Central memory CD4-positive, alpha-beta T cell (primary cell): ENCODE measurements around the gene GRP.

Experiments used
- DNase-seq: peaks from one replicate; pipeline ENCODE4 v3.0.0; 2022
- total RNA-seq, 3 experiments: gene quantifications; one replicate each; lab custom pipeline; 2026; lab: John Stamatoyannopoulos, UW

The GRP gene
- total RNA-seq: 0 reads per million in 3 experiments

GRCh38 chr18:59219672-59220163, at the start of gene GRP:
TSS of gene GRP (plus strand) at chr18:59220158. CDS start at chr18:59220266, 108 bp downstream.
- DNase-seq: no peak

DNA sequence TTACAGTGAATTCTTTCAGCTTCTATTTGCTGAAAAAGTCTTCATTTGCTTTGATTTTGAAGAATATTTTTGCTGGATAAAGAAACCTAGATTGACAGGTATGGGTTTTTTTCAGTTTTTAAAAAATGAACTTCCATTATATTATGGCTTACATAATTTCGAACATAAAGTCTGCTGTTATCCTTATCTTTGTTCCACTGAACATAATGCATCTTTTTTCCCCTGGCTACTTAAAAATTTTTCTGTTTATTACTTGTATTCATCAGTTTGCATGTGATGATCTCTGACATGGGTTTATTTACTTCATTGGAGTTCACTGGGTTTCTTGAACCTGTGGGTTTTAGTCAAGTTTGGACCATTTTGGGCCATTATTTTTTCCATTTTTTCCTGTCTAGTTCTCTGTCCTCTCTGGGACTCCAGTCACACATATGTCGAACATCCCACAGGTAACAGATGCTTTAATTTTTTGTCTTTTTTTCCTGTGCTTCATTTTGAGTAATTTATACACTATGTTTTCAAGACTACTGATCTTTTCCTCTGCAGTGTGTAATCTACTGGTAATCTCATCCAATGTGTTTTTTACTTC, 47.2 kb upstream of the GRP start:
- DNase-seq: no peak

DNA sequence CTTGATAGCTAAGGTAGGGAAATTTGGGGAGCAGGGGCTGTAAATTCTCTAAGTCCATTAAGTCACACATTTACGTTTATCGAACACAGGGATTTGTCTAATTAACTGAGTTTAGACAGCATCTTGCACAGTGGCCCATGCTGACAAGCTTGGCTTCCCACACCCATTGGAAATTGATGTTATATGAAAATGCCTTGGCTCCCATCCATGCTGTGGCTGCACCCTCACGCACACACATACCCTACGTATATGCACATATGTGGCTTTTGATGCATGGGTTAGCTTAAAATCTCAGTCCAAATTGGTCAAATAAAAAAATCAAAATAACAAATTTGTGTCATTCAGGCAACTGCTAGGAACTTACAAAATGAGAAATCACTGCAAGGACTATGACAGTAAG, 42.5 kb upstream of the GRP start:
- DNase-seq: no peak

DNA sequence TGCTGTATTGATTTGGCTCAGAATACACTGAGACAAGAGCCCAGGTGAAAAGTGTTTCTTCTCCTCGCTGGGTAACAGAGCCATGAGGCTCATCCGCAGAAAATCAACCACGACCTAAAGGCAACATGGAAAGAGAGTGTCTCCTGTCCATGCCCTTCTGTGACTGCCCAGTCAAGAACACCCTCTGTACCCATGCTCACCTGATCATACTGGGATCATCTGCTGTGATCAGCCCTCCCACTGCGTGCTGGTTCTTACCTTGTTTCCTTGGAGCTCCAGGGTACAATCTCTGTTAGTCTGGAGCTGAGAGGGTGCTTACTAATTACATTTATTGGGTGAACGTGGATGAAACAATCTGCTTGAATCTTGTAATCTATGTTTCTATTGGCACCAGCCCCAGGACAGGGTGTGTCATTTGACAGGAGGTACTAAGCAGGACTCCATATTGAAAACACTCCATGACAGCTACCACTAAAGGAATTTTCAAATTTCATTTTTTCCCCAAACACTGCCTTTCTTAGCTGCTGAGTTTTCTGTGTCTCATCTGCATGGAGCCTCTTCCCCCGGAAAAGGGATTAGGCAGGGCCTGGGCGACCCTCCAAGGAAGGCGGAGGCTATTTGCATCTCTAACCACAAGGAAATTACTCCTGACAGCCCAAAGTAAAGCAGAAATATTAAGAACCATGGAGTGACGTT, 39.7 kb upstream of the GRP start:
- no peak for DNase-seq

- no peak for DNase-seq
These were observed 37.3 kb upstream of the GRP start for GRCh38 chr18:59182673-59183072.

GRCh38 chr18:59189008-59189407, 30.9 kb upstream of the GRP start:
- no peak for DNase-seq

DNA sequence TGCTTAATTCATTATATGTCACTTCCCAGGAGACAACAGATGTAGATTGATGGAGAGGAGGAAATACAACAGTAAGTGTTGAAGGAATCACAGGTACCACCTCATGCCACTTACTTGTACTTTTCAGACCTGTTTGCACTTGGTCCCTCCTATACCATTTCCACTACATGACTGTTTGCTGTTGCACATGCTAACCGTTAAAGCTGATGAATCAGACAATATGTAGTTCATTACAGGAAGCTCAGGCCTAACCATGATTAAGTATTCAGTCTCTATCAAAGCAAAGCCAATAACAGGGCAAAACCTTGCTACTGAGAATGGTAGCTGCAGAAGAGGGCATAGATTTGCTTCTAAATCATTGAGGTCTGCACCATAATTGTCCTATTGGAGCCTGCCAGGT, 30.2 kb upstream of the GRP start:
- DNase-seq: no peak

GRCh38 chr18:59196161-59196725, 23.7 kb upstream of the GRP start:
- DNase-seq: no peak

DNA sequence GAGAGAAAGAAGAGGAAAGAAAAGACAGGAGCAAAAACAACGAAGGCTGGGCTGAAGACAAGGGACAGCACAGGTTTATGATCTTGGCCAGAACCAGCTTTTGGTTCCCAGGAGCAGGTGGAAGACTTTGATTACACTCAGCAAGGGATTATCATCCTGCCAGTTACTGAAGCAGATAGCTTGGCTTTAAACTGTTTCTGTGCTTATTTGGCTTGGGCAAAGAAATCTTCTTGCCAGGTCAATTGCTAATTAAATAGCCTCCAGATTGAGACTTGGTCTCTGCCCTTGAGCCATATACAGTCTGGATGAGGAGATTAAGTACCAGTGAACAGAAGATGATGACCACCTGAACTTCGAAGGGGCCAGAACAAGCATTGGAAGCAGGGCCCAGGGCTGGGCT, 22.3 kb upstream of the GRP start:
- no peak for DNase-seq

- no peak for DNase-seq
These were observed 21.7 kb upstream of the GRP start for GRCh38 chr18:59198215-59198614.

- DNase-seq: no peak
These were observed 19.2 kb upstream of the GRP start for GRCh38 chr18:59200787-59201186.

- no peak for DNase-seq
These were observed 17.6 kb upstream of the GRP start for GRCh38 chr18:59202258-59202820.

DNA sequence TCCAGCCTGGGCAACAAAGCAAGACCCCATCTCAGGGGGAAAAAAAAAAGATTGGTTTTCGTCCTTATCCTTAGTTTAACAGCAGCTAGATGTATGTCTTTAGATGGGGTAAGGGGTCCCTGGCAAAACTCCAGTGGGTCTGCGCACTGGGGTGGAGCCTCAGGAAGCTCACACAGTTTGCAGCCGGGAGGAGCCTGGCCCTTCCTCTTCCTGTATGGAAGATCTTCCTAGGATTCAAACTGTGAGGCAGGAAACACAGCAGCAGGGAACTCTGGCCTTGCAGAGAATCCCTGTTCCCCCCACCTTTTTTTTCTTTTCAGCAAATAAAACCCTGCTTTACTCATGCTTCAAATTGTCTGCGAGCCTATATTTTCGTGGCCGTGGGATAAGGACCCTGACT, 12.5 kb upstream of the GRP start:
- no peak for DNase-seq

DNA sequence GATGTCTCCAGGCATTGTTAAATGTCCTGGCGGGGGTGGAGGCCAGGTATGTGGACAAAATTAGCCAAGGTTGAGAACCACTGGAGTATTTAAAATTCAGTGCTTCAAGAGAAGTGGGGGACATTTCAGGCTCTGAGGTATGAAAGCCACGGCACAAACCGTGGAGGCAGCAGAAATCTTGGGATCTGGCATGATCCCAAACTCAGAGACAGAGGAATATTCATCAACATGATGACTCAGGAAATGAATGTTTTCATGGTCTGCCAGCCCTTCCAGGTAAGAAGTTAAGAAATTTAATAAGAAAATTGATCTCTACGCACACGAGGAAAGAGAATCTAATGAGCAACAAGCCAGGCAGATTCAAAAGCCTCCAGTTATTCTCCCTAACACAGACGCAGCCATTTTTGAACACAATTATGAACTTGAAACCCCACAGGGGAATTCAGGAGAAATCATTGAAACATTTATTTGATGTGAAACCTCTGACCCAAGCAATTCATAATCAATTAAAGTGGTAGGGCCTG, 11.3 kb upstream of the GRP start:
- no peak for DNase-seq

DNA sequence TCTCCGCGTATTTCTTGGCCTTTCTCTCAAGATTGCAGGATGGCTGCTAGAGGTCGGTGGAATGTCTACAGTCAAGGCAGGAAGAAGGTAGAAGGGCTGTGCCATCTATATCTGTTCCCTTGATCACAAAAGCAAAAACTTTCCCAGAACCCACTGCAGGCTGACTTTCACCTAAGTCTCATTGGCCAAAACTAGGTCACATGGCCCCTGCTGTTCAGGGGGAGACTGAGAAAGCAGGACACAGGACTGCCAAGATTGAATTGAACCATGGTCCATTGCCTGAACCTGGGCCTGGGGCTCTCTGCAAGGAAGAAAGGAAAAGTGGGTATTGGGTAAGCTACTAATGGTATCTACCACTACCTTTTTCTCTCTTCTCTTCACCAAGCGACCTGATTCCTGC, 9.7 kb upstream of the GRP start:
- DNase-seq: no peak

- no peak for DNase-seq
These were observed 8.3 kb upstream of the GRP start for GRCh38 chr18:59211629-59212028.

DNA sequence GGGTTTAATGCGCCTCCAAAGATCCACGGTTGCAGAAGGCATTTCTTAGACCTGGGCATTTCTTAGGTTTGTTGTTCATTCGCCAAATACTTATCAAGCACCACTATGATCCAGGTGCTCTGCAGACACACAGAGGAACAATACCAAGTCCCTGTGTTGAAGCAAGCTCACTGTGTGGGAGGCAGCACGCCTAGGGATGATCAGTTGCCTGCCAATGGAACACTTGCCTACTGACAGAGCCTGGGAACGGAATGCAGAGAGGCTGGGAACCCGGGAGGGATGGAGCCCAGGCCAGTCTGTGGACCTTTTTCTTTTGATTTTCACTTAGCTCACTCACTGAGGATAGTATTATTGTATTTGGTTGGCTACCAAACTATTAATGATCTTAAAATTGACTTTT, 1.9 kb upstream of the GRP start:
- DNase-seq: no peak

- no peak for DNase-seq
These were observed 316 bp downstream of the GRP start for GRCh38 chr18:59220164-59220783.

GRCh38 chr18:59220784-59221765, 1.1 kb downstream of the GRP start:
- DNase-seq: no peak

GRCh38 chr18:59222341-59222740, 2.4 kb downstream of the GRP start:
- DNase-seq: no peak

DNA sequence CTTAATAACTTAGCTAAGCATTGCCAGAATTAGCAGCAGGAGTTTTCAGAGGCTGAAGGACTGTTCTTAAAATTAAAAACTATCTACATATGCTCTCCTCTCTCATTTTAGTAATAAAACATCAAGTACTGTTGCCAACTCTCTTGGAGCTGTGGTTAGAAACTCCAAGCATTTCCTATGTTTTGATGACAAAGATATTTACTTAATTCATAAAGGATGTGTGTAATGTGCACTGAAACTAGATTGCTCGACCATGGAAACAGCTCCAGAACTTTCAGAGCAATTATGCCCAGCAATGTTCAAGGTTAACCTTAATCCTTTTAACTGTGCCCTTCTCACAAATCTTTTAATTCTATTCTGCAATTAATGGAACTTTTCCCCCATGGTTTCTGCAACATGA, 8.4 kb downstream of the GRP start:
- no peak for DNase-seq

- no peak for DNase-seq
These were observed 9.2 kb downstream of the GRP start for GRCh38 chr18:59229191-59229590.
